Stimulated activated CD8-positive, alpha-beta memory T cell treated with anti-CD3 and anti-CD28 coated beads, Interleukin-12 subunit alpha, Interleukin-12 subunit beta, amount 100 ng/mL, for 24 hours (primary cell): Measurements from ENCODE around the gene RIT1.

Experiments
- DNase-seq: peaks from one replicate; pipeline ENCODE4 v3.0.0-alpha.2; 2020; ENCODE audit errors: extremely low read depth

RIT1 gene, protein sequence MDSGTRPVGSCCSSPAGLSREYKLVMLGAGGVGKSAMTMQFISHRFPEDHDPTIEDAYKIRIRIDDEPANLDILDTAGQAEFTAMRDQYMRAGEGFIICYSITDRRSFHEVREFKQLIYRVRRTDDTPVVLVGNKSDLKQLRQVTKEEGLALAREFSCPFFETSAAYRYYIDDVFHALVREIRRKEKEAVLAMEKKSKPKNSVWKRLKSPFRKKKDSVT

DNA sequence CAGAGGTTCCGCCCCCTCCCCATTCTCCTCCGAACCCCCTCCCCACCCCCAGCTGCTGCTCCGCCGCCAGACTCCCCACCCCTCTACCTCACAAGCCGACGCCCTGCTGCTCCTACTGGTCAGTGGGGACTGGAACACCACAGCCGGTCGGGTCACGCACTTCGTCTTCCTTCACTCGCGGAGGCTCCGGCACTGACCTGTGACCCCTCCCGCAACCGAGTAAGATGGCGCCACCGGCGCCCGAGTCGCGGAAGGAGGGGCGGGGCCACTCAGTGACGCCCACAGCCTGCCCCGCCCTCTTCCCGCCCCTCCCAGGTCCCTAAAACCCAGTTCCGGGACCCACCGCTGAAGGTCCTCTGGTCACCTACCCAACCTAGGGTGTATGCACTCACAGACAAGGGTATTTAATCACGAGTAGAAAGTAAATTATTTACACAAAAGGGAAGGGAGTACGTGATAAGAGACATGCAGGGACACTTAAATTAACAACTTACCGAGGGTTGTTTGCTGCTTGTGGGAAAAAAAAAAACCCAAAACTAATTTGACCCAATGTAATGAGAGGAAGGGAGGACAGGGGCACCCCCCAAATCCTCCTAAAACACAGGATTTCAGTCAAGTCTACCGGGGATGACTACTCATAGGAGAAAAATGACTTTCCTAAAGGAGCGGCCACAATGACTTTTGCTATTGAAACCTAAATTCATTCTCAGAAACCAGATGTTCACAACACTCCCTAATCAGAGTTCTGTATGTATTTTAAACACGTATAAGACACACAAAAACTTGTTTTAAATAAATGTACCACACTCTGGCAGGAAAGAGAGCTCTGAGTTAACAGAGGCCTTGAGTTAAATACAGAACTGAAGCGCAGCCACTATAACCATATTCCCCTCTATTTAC lies at the start of gene RIT1:
Gene RIT1 (minus strand): TSS at position 194 of the 900 bp plus-strand sequence. CDS start 588 bp downstream, outside the sequence.
- DNase-seq: peak; percentile 51

DNA sequence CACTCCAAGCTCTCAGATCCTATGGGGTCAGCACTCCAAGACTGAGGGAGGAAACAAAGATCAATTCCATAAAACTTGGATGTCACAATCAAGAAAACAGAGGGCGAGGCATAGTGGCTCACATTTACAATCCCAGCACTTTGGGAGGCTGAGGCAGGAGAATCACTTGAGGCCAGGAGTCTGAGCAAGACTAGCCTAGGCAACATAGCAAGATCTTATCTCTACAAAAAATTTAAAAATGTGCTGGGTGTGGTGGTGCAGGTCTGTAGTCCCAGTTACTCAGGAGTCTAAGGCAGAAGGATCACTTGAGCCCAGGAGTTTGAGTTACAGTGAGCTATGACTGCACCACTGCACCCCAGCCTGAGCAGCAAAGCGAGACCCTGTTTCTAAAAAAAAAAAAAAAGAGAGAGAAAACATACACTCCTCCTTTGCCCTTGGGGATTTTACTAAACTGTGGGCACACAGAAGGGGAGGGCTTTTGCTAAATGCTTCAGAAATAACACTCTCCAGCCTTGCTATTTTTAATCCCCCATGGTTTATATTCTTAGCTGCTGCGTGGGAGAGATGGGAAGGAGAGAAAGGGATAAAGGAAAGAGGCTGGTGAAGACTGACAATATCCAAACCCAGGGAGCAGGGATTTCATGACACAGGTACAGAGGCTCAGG lies 49.1 kb upstream of the RIT1 start:
- DNase-seq: no peak

DNA sequence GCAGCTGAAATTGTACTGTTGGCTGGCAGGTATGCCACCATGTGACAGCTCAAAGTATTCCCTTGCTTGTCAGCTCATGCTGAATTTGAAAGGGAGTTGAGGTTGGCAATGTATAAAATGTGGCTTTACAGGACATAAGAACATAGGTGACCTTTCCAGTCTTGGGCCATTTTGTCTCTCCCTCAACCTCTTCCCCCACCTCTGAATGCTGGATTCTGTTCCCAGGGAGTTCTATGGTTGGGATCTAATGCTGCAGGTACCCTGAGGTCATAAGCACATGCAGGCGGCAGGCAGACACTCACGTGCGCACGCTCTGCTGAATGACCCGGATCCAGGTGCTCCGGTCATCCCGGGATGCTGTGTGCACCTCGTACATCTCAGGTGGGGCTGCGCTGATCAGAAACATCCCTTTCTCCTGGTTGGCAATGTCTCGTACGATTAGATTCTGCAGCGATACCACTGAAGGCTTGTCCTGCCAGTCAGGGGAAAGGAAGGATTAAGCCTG lies 46.3 kb upstream of the RIT1 start:
- no peak for DNase-seq

DNA sequence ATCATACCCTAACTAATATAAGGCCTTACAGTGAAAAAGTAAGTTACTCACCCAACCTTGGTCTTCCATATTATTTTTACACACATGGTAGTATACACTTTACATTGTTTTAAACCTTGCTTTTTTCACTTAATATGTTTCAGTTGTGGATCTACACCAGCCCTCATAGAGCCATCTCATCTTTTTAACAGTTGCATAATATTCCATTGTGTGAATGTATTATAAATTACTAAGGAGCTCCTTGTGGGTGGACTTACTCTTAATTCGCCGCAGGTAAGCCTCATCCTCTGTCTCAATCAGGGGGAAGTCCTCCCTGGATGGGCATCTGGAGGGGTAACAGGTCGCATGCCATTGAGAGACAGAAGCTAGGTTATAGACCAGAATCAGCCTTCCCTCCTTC lies 43.5 kb upstream of the RIT1 start:
- DNase-seq: no peak

DNA sequence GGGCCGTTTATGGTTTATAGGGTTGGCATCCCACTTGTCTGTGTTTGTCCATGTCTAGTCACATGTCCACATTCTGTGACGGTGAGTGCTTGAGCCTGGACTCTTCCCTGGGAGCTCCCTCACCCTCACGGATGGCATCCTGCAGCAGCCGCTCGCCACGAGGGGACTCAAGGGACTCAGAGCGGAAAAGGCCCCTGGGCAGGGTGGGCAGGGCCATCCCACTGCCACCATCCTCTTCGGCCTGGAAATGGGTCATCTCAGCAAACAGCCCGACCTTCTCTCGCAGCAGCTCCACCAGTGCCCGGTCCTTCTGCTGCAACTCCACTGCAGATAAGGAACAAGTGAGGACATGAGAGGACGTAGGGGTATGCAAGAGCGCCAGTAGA lies 41.3 kb upstream of the RIT1 start:
- no peak for DNase-seq

DNA sequence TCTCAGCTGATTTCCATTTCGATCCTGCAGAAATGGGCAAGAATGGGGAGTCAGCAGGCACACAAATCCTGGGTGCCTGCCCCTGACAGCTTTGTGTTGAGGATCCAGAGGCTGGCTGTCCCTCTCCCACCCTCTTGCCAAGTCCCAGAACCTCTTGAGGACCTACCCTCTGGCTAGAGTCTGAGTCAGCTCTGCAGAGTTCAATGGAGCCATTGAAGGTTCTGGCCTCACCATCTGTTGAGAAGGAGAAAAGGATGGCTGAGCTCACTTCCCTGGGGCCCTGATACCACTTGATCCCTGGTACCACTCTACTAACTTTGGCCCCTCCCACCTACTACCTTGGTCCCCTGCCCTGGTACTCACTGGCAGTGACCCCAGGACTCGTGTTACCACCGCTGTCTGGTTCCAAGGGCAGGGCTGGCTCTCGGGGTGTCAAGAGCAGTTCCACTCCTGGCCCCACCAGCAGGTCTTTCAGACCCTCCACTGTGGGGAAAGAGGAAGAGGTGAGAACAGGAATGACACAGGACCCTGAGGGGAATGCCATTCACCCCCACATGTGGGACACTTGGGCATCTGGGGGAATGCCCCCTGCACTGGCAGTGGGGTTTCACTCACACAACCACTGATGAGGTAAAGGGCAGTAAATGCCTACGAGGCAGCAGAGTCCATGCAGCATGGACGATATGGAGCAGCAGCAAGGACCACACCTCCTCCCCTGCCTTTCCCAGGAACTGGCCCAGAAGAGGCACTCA lies 40.8 kb upstream of the RIT1 start:
- no peak for DNase-seq

DNA sequence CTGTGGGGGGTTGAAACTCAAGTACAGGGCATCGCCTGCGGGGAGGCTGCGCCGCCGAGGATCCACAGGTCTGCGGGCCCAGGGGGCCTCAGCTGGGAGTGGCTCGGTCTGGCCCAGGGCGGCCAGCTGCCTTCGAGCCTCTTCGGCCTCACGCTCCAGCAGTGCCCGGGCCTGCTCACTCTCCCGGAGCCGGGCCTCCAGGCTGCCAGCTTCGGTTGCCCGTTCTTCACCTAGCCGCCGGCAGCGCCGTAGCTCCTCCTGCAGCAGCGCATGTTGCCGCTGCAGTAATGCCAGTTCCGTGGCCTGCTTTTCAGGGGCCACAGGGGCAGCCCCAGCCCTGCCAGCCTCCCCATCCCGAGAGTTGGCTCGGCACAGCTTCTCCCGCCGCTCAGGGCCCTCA lies 39.7 kb upstream of the RIT1 start:
- DNase-seq: no peak

DNA sequence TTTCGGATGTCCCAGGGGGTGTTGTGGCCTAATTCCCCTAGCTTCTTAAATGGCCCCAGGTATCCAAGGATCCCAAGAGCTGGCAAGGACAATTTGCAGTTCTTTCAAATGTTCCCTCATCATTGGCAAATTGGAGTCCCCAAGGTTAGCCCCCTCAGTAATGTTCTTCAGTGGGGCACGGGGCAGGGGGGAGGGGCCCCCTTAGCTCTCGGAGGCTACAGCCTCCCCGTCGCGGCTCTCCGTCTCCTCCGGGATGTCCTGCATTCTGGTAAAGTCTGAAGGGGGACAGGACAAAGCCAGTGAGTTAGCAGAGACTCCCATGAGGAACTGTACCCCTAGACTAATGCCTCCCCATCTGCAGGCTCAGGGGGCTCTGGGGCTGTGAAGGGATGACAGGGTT lies 36.6 kb upstream of the RIT1 start:
- DNase-seq: no peak

DNA sequence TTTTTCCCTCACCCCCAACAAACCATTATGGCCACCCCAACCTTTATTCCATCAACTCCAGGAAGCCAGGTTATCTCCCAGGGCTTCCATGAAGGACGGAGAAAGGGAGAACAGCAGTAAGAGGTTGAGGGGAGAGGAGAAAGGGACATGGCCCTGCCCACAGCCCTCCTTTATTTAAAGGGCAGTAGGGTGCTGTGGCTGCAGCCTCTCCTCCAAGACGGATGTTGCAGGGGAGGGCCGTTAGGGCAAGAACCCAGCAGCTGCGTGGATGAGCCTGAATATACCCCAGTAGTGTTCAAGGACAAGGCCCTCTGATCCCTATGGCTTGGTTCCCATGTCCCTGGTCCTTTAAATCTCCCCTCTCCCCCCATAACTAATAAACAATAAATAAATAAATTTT lies 36.1 kb upstream of the RIT1 start:
- DNase-seq: no peak

DNA sequence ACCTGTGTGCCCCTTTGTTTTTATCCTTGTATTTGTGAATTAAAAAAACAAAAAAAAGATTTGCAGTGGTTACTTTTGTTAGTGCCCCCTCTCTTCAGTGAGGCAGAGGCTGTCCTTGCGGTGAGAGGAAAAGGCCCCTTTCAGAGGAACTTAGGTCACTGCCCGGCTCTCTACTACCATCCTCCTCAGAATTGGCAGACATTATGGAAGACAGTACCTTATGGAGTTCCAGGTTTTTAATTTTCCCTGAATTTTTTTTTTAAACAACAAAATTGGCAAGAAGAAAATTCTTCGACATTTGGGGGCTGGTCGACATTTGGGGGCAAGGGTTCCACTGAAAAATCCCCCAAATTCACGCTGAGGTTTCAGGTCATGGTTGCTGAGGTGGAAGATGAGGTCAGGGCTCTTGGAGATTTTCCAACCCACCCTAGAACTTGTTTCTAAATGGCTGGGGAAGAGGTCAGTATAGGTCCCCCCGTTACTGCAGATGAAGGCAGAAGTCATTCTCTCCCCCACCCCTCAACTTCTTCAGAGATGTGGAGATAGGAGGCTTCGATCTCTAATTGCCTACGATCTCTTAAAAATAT lies 35.6 kb upstream of the RIT1 start:
- DNase-seq: no peak

DNA sequence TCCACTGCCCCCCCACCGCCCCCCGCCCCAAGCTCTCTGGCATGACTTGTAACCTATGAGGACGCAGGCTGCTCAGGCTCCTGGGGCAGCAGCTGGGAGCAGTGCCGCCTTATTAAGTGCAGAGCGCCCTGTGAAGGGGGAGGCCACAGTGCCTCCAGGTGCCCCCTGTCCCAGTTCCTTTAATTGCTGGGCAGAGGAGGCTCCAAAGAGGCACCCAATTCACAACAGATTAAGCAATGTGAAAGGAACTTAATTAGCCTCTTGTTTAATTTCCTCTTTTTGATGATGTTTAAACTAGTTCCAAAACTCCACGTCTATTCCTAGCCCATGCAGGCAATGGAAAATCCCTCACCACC lies 33.3 kb upstream of the RIT1 start:
- DNase-seq: no peak

DNA sequence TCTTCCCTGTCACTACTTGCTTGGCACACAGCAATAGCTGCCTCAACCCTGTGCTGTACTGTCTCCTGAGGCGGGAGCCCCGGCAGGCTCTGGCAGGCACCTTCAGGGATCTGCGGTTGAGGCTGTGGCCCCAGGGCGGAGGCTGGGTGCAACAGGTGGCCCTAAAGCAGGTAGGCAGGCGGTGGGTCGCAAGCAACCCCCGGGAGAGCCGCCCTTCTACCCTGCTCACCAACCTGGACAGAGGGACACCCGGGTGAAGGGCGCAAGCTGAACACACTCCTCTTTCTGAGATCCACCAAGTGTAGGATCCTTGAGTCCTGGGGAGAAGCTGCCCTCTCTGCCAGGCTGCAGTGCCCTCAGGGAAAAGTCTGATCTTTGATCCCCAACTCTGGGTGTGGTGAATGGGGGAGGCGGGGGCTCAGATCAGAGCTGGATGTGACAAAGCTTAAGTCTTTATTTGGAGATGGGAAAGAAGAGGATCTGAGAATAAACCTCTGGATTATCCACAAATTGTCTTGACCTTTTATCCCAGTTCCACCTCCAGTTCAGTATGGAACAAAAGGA lies 31.5 kb upstream of the RIT1 start:
- no peak for DNase-seq

DNA sequence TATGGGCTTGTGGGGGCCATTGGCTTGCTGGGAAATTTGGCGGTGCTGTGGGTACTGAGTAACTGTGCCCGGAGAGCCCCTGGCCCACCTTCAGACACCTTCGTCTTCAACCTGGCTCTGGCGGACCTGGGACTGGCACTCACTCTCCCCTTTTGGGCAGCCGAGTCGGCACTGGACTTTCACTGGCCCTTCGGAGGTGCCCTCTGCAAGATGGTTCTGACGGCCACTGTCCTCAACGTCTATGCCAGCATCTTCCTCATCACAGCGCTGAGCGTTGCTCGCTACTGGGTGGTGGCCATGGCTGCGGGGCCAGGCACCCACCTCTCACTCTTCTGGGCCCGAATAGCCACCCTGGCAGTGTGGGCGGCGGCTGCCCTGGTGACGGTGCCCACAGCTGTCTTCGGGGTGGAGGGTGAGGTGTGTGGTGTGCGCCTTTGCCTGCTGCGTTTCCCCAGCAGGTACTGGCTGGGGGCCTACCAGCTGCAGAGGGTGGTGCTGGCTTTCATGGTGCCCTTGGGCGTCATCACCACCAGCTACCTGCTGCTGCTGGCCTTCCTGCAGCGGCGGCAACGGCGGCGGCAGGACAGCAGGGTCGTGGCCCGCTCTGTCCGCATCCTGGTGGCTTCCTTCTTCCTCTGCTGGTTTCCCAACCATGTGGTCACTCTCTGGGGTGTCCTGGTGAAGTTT lies 30.8 kb upstream of the RIT1 start:
- DNase-seq: no peak

DNA sequence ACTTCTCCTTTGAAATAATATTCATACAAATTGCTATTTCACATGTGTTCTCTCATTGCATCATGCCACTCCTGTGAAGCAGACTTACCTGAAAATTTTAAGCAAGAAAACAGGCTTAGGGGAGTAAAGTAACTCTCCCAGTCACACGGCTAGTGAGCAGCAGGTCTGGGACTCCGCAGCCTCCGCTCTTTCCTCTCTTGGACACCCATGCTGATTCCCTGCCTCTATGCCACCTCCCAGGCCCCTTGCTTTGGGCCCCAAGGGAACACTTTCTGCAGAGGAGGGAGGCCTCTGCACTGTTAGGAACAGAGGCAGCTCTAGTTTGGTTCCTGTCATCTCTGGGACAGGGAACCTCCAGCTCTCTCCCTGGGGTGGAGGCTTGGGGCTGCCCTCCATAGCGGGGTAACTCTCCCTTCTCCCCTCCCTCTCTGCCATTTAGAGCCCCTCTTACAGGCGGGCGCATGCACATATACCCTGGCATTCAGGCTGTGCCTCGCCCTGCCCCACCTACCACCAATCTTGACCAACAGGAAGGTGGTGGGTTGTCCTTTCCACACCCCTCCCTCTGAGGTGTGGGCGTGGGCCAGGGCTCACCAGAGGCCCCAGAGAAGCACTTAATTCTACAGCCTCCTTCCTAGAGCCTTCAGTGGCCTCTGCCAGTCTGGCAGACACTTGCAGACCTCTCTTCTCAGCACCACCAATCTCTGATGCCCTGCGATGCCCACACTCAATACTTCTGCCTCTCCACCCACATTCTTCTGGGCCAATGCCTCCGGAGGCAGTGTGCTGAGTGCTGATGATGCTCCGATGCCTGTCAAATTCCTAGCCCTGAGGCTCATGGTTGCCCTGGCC lies 30.1 kb upstream of the RIT1 start, which contains the start of gene RXFP4:
Gene RXFP4 (plus strand): TSS at position 646 of the 852 bp plus-strand sequence. CDS start 72 bp downstream, at position 718.
- DNase-seq: no peak

DNA sequence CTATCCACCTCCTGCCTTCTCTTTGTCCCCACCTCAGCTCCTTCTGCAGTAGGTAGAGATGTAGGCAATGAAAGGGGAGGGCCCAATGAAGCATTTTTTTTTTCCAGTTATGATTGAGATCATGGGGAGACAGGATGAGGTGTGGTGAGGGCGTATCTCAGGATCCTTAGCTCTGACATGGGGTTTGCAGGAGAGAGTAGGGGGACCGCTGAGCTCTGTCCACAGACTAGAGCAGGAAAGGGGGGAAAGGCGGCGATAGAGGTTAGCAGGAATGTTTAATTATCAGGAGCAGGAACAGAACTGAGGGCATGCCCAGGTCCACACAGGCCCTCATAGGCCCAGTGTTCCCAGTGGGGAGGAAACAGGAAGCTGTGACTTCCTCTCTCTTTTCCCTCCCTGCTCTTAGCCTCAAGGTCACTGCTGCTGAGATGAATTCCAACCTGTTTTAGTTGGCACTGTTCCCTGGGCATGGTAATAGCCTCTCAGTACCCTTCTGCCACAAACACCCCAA lies 29.4 kb upstream of the RIT1 start:
- no peak for DNase-seq

DNA sequence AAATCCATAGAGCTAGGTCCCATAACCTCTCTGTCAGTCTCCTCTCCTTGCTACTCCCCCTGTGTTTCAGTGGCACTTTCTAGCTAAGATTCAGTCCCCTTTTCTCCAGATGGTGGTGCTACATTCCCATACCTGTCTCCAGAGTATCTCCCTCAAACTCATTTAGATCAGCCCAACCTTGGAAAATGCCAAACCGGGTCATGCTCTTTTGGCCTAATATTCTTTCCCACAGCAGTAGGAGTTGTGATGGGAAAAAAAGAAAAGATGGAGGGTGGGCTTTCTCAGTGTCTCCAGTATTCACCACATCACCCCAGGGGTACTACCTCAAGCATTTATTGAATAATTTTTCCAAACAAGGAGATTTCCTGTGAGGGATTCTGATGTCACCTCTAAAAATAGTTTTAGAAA lies 27.1 kb upstream of the RIT1 start:
- no peak for DNase-seq

DNA sequence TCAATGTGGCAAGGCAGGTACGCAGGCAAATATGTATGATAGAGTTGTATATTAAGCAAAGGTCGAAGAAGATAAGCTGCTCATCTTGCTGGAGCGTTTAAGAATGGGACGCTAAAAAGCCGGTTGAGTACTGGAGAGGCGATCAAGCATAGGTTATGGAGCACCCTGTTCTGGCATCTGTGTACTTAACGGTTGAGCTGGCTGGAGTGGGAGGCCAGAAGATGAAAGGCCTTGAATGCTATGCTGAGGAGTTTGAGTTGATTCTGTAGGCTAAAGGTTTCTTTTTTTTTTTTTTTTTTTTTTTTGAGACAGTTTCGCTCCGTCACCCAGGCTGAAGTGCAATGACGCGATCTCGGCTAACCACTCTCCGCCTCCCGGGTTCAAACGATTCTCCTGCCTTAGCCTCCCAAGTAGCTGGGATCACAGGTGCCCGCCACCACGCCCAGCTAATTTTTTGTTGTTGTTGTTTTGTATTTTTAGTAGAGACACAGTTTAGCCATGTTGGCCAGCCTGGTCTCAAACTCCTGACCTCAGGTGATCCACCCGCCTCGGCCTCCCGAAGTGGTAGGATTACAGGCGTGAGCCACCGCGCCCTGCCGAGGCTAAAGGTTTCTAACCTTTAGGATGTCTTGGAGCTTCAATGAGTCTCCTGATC lies 23.9 kb upstream of the RIT1 start:
- DNase-seq: no peak

DNA sequence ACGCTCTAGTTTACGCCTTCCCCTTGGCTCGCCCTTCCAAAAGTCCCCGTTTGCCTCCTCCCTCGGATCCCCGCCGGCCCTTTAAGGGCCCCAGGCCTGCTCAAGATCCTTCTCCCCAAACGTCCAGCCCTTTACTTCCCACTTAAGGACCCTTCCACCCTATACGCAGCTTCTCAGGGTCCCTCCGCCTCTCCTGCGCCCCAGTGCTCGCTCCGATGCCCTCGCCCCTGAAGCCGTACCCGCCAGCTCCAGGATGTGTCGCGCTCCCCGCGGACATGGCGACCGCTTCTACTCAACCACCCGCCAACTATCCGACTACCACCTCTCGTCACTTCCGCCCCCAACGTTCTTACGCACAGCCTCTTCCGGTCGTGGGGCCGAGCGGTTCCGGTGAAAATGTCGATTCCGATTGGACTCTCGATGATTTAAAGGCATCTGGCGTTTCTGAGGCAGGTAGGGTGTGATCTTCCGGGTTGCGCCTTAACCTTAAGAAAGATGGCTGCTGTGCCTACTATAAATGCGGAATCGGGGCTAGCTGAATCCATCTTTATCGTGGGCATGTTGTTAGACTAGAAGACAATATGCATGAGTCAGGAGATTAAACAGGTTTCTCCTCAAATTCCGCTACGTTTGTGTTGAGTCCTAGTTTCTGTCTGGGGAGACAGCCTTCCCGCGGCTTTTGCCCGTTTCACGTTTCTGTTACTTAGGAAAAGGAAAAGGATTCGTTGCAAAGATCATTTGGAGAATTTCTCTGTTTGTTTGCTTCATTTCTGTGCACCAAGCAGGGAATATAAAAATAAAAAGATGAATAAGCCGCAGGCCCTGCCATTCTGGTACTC lies 23.2 kb upstream of the RIT1 start, which contains the start of gene KHDC4:
Gene KHDC4 (minus strand): TSS at position 317 of the 839 bp plus-strand sequence. CDS start 40 bp downstream, at position 277.
- DNase-seq: peak; percentile 80
